ENCODE measurements around the gene ENO4.

ENO4 gene

GRCh38 chr10:116892907-116893685 is 43.8 kb downstream of the ENO4 start:
- Histone ChIP-seq H3K4me1 (ENCODE audit: insufficient read depth, low read length) (peaks cover 28% of the 10 kb centered on the region), H3K9me3 (ENCODE audit: control insufficient read depth, insufficient read depth, low read length) (no peaks in the 10 kb centered on the region), H3K36me3 (ENCODE audit: insufficient read depth, low read length) (no peaks in the 10 kb centered on the region), H3K9ac (ENCODE audit: low read depth, low read length) (no peak overlapping the region)

- Histone ChIP-seq H3K4me1 (ENCODE audit: insufficient read depth, low read length) (peaks cover 24% of the 10 kb centered on the region), H3K9ac (ENCODE audit: low read depth, low read length) (no peak overlapping the region), H3K36me3 (ENCODE audit: insufficient read depth, low read length) (no peaks in the 10 kb centered on the region), H3K9me3 (ENCODE audit: control insufficient read depth, insufficient read depth, low read length) (no peaks in the 10 kb centered on the region)
Measured at GRCh38 chr10:116893686-116894037, 44.4 kb downstream of the ENO4 start.

DNA sequence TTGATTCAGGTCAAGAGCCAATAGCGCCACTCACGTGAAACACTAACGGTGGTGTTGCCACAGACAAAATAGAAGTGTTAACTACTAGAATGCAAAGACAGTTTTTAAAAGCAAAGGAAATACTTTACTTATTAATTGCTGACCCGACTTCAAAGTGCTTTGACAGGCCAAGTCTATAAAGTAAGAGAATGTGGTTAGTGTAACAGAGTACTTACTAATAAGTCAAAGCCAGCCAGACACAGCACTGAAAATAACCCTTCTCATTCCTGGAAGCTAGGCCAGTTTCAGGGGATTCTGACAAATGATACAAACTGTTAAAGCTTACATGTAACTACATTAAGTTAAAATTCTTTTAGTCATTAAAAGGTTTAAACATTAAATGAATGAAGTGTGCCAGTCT is 50.3 kb downstream of the ENO4 start:
- Histone ChIP-seq H3K4me1 (ENCODE audit: insufficient read depth, low read length) (no peaks in the 10 kb centered on the region), H3K9me3 (ENCODE audit: control insufficient read depth, insufficient read depth, low read length) (no peaks in the 10 kb centered on the region), H3K9ac (ENCODE audit: low read depth, low read length) (no peak overlapping the region), H3K36me3 (ENCODE audit: insufficient read depth, low read length) (peaks cover 7% of the 10 kb centered on the region; the same call in 1 of the 2 replicates)

GRCh38 chr10:116905845-116906210 is 56.5 kb downstream of the ENO4 start:
- Histone ChIP-seq H3K36me3 (ENCODE audit: insufficient read depth, low read length) (peaks cover 7% of the 10 kb centered on the region; the same call in 1 of the 2 replicates), H3K4me1 (ENCODE audit: insufficient read depth, low read length) (no peaks in the 10 kb centered on the region), H3K9ac (ENCODE audit: low read depth, low read length) (no peak overlapping the region), H3K9me3 (ENCODE audit: control insufficient read depth, insufficient read depth, low read length) (no peaks in the 10 kb centered on the region)

DNA sequence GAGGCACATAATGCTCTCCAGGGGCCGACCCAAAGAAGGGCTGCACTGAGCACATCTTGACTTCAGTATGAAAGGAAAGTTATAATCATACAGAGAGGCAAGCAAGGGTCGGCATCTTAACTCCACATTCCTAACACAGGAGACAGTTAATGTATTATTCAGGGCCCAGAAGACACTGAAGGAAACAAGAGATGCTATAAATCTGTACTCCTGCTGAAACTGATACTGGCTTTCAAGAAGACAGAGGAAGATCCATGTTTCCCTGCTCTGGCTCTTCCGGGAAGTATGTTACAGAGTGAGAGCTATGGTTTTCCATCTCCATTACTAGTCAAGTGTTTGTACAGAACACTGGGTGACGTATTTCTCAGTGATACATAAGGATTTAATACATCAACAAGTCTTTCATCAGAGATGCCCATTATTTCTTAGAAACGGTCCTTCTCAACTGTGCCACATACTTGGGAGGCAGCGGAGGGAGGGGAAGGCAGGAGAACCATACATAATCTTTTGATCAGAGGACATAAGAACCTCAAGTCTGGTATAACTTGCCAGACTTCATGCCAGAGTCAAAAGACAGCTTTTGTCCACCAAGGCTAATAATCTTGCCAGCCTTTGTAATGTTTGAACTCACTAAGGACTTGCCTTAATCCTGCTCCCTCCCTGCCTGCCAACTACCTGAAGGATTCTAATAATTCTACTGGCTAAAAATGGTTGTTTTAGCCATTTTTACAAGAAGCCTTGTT is 58.1 kb downstream of the ENO4 start:
- Histone ChIP-seq H3K4me1 (ENCODE audit: insufficient read depth, low read length) (no peaks in the 10 kb centered on the region), H3K9me3 (ENCODE audit: control insufficient read depth, insufficient read depth, low read length) (no peaks in the 10 kb centered on the region), H3K9ac (ENCODE audit: low read depth, low read length) (no peak overlapping the region), H3K36me3 (ENCODE audit: insufficient read depth, low read length) (no peaks in the 10 kb centered on the region; the same call in 1 of the 2 replicates)

DNA sequence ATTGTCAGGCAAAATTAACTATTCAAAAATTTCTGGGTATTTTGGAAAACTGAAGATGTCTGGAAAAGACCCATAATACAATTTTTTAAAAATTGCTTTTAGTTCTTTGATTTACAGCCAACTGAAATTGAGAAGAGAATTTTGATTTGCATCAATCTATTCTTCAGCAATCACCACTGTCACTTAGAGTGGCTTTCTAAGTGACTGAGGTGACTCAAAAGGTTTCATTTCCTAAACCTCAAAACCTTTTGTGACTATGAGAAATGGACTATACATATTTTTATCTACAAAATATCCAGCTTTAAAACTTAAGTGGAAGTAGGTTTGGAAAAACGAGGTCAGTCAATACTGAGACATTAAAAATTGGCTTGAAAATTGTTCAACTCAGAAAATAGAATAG is 60.0 kb downstream of the ENO4 start:
- Histone ChIP-seq H3K9ac (ENCODE audit: low read depth, low read length) (no peak overlapping the region), H3K9me3 (ENCODE audit: control insufficient read depth, insufficient read depth, low read length) (no peaks in the 10 kb centered on the region), H3K4me1 (ENCODE audit: insufficient read depth, low read length) (no peaks in the 10 kb centered on the region), H3K36me3 (ENCODE audit: insufficient read depth, low read length) (peaks cover 7% of the 10 kb centered on the region)

GRCh38 chr10:116910910-116911309 is 61.6 kb downstream of the ENO4 start:
- Histone ChIP-seq H3K9me3 (ENCODE audit: control insufficient read depth, insufficient read depth, low read length) (no peaks in the 10 kb centered on the region), H3K36me3 (ENCODE audit: insufficient read depth, low read length) (peaks cover 11% of the 10 kb centered on the region), H3K9ac (ENCODE audit: low read depth, low read length) (no peak overlapping the region), H3K4me1 (ENCODE audit: insufficient read depth, low read length) (no peaks in the 10 kb centered on the region)

GRCh38 chr10:116912162-116912561 is 62.9 kb downstream of the ENO4 start:
- no peaks in the 10 kb centered on the region for H3K4me1 ChIP-seq (ENCODE audit: insufficient read depth, low read length)
- H3K9me3 ChIP-seq (ENCODE audit: control insufficient read depth, insufficient read depth, low read length): no peaks in the 10 kb centered on the region
- H3K9ac ChIP-seq (ENCODE audit: low read depth, low read length): no peak overlapping the region
- H3K36me3 ChIP-seq (ENCODE audit: insufficient read depth, low read length): peaks cover 11% of the 10 kb centered on the region

DNA sequence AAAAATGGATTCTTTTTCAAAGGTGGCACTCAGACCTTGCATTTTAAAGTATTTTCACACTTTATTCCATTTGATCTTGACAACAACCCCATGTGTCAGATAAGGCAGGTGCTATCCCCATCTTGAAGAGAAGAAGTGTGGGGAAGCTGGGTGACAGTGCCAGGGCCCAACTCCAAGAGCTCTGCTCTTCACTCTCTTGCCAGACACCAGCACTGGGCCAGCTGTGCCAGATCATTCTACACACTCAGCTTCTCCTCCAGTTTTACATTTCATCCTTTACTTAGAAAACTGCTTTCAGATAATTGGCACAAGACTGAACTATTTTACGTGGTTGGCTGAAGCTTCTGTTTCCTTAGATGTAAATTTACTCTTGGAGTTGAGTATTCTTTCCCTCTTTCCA is 64.4 kb downstream of the ENO4 start:
- no peak overlapping the region for H3K9ac ChIP-seq (ENCODE audit: low read depth, low read length)
- H3K4me1 ChIP-seq (ENCODE audit: insufficient read depth, low read length): no peaks in the 10 kb centered on the region
- peaks cover 11% of the 10 kb centered on the region for H3K36me3 ChIP-seq (ENCODE audit: insufficient read depth, low read length)
- H3K9me3 ChIP-seq (ENCODE audit: control insufficient read depth, insufficient read depth, low read length): no peaks in the 10 kb centered on the region

- H3K9me3 ChIP-seq (ENCODE audit: control insufficient read depth, insufficient read depth, low read length): no peaks in the 10 kb centered on the region
- H3K9ac ChIP-seq (ENCODE audit: low read depth, low read length): no peak overlapping the region
- H3K4me1 ChIP-seq (ENCODE audit: insufficient read depth, low read length): no peaks in the 10 kb centered on the region
- peaks cover 11% of the 10 kb centered on the region; the same call in 1 of the 2 replicates for H3K36me3 ChIP-seq (ENCODE audit: insufficient read depth, low read length)
Measured at GRCh38 chr10:116915340-116915739, 66.0 kb downstream of the ENO4 start.

DNA sequence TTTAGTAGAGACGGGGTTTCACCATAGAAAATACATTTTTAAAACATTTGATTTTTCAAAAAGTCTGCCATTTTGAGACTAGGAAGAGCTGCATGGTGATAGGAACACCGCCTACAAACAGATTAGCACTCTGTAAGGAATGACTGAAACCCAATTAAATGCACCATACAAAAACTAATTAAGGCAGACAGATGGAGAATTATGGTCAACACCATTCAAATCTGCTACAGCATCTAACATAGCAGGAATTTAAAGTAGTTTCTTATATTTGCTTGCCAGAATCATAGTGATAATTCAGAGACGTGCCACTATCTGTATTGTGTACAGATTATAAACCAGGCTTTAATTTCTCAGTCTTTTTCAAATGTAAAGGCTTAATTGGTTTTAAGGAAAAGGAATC is 68.2 kb downstream of the ENO4 start:
- peaks cover 11% of the 10 kb centered on the region for H3K36me3 ChIP-seq (ENCODE audit: insufficient read depth, low read length)
- no peak overlapping the region for H3K9ac ChIP-seq (ENCODE audit: low read depth, low read length)
- no peaks in the 10 kb centered on the region for H3K4me1 ChIP-seq (ENCODE audit: insufficient read depth, low read length)
- H3K9me3 ChIP-seq (ENCODE audit: control insufficient read depth, insufficient read depth, low read length): no peaks in the 10 kb centered on the region

DNA sequence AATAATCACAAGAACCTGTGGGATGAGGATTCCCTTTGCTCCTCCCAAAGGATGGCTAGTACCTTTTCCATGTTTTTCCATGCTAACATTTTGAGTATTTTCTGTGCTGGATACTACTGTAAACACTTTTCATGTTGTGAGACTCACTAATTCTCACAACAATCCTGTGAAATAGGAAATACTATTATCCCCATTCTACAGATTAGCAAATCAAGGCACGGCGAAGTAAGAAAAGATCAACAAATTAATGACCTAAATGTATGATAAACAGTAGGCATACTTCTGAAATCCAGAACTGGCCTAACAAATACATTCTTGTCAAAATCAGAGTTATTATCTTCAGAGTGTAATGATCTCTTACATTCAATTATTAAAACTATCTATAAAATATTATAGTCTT is 69.3 kb downstream of the ENO4 start:
- H3K36me3 ChIP-seq (ENCODE audit: insufficient read depth, low read length): peaks cover 8% of the 10 kb centered on the region
- H3K9ac ChIP-seq (ENCODE audit: low read depth, low read length): no peak overlapping the region
- H3K4me1 ChIP-seq (ENCODE audit: insufficient read depth, low read length): no peaks in the 10 kb centered on the region
- no peaks in the 10 kb centered on the region for H3K9me3 ChIP-seq (ENCODE audit: control insufficient read depth, insufficient read depth, low read length)

GRCh38 chr10:116919164-116919563 is 69.9 kb downstream of the ENO4 start:
- Histone ChIP-seq H3K9ac (ENCODE audit: low read depth, low read length) (no peak overlapping the region), H3K9me3 (ENCODE audit: control insufficient read depth, insufficient read depth, low read length) (no peaks in the 10 kb centered on the region), H3K36me3 (ENCODE audit: insufficient read depth, low read length) (peaks cover 4% of the 10 kb centered on the region), H3K4me1 (ENCODE audit: insufficient read depth, low read length) (no peaks in the 10 kb centered on the region)

- H3K4me1 ChIP-seq (ENCODE audit: insufficient read depth, low read length): no peaks in the 10 kb centered on the region
- no peaks in the 10 kb centered on the region for H3K9me3 ChIP-seq (ENCODE audit: control insufficient read depth, insufficient read depth, low read length)
- peaks cover under 1% of the 10 kb centered on the region for H3K36me3 ChIP-seq (ENCODE audit: insufficient read depth, low read length)
- H3K9ac ChIP-seq (ENCODE audit: low read depth, low read length): no peak overlapping the region
Measured at GRCh38 chr10:116919706-116920105, 70.4 kb downstream of the ENO4 start.

DNA sequence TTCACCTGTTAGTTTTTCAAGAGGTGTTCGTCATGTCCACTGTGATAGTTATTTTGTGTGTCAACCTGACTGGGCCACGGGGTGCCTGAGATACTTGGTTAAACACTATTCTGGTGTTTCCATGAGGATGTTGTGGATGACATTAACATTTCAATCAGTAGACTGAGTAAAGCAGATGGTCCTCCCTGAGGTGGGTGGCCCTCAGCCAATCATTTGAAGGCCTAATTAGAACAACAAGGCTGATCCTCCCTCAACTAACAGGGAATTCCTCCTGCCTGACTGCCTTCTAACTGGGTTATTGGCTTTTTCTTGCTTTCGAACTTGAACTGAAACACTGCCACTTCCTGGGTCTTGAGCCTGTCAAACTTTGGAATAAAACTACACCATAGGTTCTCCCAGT is 75.8 kb downstream of the ENO4 start:
- H3K9ac ChIP-seq (ENCODE audit: low read depth, low read length): no peak overlapping the region
- peaks cover 3% of the 10 kb centered on the region for H3K36me3 ChIP-seq (ENCODE audit: insufficient read depth, low read length)
- no peaks in the 10 kb centered on the region for H3K9me3 ChIP-seq (ENCODE audit: control insufficient read depth, insufficient read depth, low read length)
- H3K4me1 ChIP-seq (ENCODE audit: insufficient read depth, low read length): no peaks in the 10 kb centered on the region
